ENCODE data around the gene ITGAL.

DNA sequence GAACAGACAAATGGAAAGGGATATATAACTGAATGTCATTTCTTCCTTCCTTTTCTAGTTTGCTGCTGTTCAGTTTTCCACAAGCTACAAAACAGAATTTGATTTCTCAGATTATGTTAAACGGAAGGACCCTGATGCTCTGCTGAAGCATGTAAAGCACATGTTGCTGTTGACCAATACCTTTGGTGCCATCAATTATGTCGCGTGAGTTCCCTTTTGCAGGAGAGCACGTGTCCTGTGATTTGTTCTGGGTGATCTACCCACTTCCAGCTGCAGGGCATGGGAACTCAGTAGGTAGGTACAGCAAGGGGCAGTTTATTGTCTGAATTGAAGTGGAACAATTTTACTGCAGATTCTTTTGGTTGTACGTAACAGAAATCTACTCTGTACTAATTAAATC, 8.8 kb downstream of the ITGAL start:
- no peak for TF ChIP-seq CTCF (conservative IDR thresholded peaks at IDR 0.05; ENCODE audit: low read length)
- TF ChIP-seq EZH2phosphoT487 (IDR thresholded peaks at IDR 0.05; ENCODE audit: borderline replicate concordance, low read depth, low read length) = no peak

All from OCI-LY7 (cell line).